GF-D8 (cell line): Measurements from ENCODE around the gene ERVK3-1.
A peak's percentile ranks its signal among the peaks of the same experiment; 100 is the strongest.
"Not testable (repeated sequence)": the region's sequence is repeated elsewhere in the genome, so short reads cannot be mapped to it uniquely, and the experiment has no call there.

ENCODE experiments used
- DNase-seq: peaks from one replicate; lab custom pipeline; 2025; lab: John Stamatoyannopoulos, UW

ERVK3-1 gene

GRCh38 chr19:58346961-58347929 is 42.1 kb downstream of the ERVK3-1 start:
- peak; percentile 34 for DNase-seq

DNA sequence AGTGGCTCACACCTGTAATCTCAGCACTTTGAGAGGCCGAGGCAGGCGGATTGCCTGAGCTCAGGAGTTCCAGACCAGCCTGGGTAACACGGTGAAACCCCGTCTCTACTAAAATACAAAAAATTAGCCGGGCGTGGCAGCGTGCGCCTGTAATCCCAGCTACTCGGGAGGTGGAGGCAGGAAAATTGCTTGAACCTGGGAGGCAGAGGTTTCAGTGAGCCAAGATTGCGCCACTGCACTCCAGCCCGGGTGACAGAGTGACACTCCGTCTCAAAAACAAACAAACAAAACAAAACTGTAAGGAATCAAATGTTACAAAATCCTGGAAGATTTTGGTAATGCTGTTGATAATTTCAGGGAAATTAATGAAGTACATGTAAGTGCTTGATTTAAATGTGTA is 42.9 kb downstream of the ERVK3-1 start:
- not testable (repeated sequence) for DNase-seq

GRCh38 chr19:58349590-58349989 is 44.4 kb downstream of the ERVK3-1 start:
- no peak for DNase-seq

- DNase-seq: no peak
Measured at GRCh38 chr19:58350001-58350861, 45.1 kb downstream of the ERVK3-1 start.

- DNase-seq: no peak
Measured at GRCh38 chr19:58350871-58351557, 45.8 kb downstream of the ERVK3-1 start.

GRCh38 chr19:58351558-58351878 is 46.3 kb downstream of the ERVK3-1 start:
- no peak for DNase-seq

GRCh38 chr19:58351990-58352755 is 47.0 kb downstream of the ERVK3-1 start:
- DNase-seq: no peak

DNA sequence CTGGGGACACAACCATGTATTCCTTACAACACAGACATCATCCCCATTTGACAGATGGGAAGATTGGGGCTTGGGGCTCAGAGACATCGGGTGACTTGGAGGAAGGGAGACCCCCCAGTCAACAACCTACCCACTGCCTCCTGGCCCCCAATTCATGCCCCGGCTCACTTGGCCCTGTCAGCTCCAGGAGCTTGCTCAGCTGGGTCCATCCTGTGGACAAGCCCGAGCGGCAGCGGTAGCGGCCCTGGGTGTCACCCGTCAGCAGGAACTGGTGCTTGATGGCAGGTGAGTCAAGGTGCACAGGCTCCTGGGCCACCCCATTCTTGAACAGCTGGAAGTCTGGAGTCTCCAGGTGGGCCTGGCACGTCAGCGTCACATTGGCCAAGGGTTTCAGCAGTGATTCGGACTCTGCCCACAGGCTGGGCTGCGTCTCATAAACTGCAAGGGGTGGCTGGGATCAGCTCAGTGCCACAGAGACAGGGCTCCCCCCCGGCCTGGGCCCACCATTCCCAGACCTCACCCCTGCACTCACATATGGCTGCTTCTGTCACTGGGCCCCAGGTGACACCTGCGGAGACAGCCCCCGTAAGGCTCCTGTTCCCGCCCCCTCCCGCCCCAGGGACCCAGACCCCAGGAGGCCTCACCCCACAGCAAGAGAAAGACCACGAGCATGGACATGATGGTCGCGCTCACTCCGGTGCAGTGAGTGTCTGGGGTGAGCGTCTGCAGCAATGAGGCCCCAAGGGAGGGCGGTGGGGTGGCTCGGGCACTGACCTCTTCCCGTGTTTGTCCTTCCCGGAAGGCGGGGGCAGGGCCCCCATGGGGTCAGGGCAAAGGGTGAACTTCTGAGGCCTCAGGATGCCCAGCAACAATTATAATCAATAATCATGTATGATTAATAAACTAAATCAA is 47.8 kb downstream of the ERVK3-1 start, which contains the start of gene A1BG:
A1BG (minus strand) TSS at position 733 of the 912 bp plus-strand sequence; CDS start at position 678, 55 bp downstream.
- no peak for DNase-seq

GRCh38 chr19:58353717-58354477 is 48.7 kb downstream of the ERVK3-1 start:
- DNase-seq: no peak

DNA sequence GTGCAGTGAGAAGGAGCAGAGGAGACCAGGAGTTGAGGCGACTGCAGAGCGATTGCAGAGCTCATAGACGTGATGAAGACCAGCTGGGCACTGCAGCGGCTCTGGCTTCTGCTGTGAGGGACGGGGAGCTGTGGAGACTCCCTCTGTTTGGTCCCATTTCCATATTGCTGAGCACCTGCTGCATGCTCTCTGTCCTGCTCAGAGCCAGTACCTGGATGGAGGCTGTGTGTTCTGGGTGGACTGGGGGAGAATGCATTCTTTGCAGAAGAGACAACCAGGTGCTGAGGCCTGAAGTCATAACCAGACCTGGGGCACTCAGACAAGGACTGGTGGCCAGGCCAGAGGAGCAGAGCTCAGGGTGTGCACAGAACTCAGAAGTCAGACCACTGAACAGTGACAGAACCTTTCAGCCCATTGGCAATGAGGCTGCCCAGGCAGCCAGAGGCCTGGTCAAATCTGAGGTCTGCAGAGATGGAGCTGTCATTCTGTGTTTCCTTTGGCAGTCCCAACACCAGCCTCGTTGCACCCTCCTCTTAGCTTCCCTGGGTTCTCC is 49.4 kb downstream of the ERVK3-1 start:
- DNase-seq: no peak

GRCh38 chr19:58355215-58355796 is 50.1 kb downstream of the ERVK3-1 start:
- no peak for DNase-seq

- DNase-seq: no peak
Measured at GRCh38 chr19:58355908-58356765, 51.0 kb downstream of the ERVK3-1 start.

DNA sequence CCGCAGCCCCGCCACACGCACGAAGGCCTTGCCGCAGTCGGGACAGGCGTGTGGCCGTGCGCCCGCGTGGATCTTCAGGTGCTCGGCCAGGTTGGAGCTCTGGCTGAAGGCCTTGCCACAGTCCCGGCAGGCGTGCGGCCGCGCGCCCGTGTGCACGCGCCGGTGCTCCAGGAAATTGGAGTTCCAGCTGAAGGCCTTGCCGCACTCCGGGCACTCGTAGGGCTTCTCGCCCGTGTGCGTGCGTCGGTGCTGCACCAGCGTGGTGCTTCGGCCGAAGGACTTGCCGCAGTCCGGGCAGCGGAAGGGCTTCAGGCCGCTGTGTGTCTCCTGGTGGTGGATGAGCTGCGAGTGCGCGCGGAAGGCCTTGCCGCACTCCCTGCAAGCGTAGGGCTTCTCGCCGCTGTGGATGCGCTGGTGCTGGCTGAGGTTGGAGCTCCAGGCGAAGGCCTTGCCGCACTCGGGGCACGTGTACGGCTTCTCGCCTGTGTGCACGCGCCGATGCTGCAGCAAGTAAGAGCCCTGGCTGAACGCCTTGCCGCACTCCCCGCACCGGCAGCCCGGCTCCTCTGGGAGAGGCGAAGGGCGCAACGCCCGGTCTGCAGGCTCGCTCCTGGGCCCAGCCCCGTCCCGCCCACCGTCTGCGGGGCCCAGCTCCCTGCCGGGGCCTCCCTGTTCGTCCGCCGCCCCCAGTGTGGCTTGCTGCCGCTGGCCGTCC is 51.7 kb downstream of the ERVK3-1 start:
- DNase-seq: no peak

- no peak for DNase-seq
Measured at GRCh38 chr19:58357481-58358145, 52.4 kb downstream of the ERVK3-1 start.

GRCh38 chr19:58361900-58362271 is 56.7 kb downstream of the ERVK3-1 start:
- peak; percentile 73 for DNase-seq

DNA sequence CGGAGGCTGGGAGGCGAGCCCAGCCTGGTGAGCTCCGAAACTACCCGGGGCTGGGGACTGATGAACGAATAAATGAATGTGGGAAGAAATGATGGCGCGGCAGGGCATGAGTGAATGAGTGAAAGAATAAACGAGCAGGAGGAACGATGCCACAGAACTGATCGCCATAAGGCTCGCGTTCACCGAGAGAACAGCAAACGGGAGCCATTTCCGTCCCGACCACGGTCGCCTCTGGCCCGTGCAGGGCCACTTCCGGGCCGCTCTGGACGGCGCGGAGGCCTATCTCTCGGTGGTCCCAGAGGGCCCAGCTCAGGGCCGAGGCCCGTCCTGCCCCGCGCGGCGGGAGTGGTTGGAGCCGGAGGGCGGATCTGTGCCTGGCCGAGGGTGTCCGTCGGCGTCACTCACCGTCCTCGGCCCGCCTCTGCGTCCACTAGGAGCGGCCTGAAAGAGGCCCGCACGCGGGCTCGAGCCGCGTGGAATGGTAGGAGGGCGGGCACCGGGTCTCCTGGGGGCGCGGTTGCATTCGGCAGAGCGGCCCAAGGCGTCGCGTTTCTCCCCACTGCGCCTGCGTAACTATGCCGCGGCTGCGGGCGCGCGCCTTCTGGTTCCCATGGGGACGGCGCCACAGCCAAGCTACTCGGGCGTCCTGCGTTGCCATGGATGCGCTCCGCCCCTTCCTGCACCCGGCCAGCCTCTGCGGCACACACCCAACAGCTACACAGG is 57.3 kb downstream of the ERVK3-1 start, which contains the start of gene ZNF497:
ZNF497 (minus strand) TSS at position 480 of the 723 bp plus-strand sequence. CDS start 5,116 bp downstream, outside the sequence.
- peak; percentile 89 for DNase-seq
